Limb (tissue), 2 donors: ENCODE results near the gene BUD13.

Experiments
- DNase-seq, 2 donors: peaks; one replicate each; pipeline ENCODE4 v3.0.0-alpha.2; 2016; ENCODE audit errors: extremely low spot score in 2 of 2

BUD13 gene

GRCh38 chr11:116718955-116719501 is 53.8 kb downstream of the BUD13 start:
- no peak for DNase-seq

- no peak for DNase-seq
Measured at GRCh38 chr11:116716621-116717020, 56.2 kb downstream of the BUD13 start.

GRCh38 chr11:116715383-116715782 is 57.4 kb downstream of the BUD13 start:
- no peak for DNase-seq

GRCh38 chr11:116714902-116715301 is 57.9 kb downstream of the BUD13 start:
- DNase-seq: no peak

GRCh38 chr11:116712428-116712827 is 60.4 kb downstream of the BUD13 start:
- DNase-seq: no peak

- no peak for DNase-seq
Measured at GRCh38 chr11:116710762-116711161, 62.0 kb downstream of the BUD13 start.

GRCh38 chr11:116710001-116710674 is 62.6 kb downstream of the BUD13 start:
- DNase-seq: no peak

GRCh38 chr11:116707746-116708145 is 65.0 kb downstream of the BUD13 start:
- DNase-seq: no peak

GRCh38 chr11:116707161-116707629 is 65.6 kb downstream of the BUD13 start:
- no peak for DNase-seq

- peak; percentile 34 to 69 for DNase-seq
Measured at GRCh38 chr11:116703421-116703820, 69.4 kb downstream of the BUD13 start.

GRCh38 chr11:116702772-116703385 is 69.9 kb downstream of the BUD13 start:
- DNase-seq: no peak

GRCh38 chr11:116701876-116702275 is 70.9 kb downstream of the BUD13 start:
- no peak for DNase-seq

- DNase-seq: no peak
Measured at GRCh38 chr11:116701297-116701801, 71.4 kb downstream of the BUD13 start.

GRCh38 chr11:116700586-116701220 is 72.1 kb downstream of the BUD13 start:
- no peak for DNase-seq
